Cerebellar cortex (tissue), 1 donor: ENCODE measurements around the gene TTC14.
A peak's percentile ranks its signal among the peaks of the same experiment; 100 is the strongest.
"Not testable (repeated sequence)": the region's sequence is repeated elsewhere in the genome, so short reads cannot be mapped to it uniquely, and the experiment has no call there.

Experiments
- DNase-seq: peaks from one replicate; pipeline ENCODE4 v3.0.0-alpha.2; 2015; ENCODE audit warnings: low spot score

The TTC14 gene

GRCh38 chr3:180601688-180602666 lies at the start of gene TTC14:
TTC14 (plus strand) TSS chr3:180602163; CDS start chr3:180602262, 99 bp downstream.
- DNase-seq, result peak; percentile 93

GRCh38 chr3:180563406-180563805 lies 38.6 kb upstream of the TTC14 start:
- DNase-seq, result no peak

- DNase-seq, result no peak
Measured at GRCh38 chr3:180564676-180565075, 37.3 kb upstream of the TTC14 start.

GRCh38 chr3:180570238-180570637 lies 31.7 kb upstream of the TTC14 start:
- DNase-seq, result no peak

- no peak for DNase-seq
Measured at GRCh38 chr3:180571831-180572598, 29.9 kb upstream of the TTC14 start.

GRCh38 chr3:180575571-180575970 lies 26.4 kb upstream of the TTC14 start:
- no peak for DNase-seq

- no peak for DNase-seq
Measured at GRCh38 chr3:180580934-180581333, 21.0 kb upstream of the TTC14 start.

- DNase-seq, result no peak
Measured at GRCh38 chr3:180590396-180590795, 11.6 kb upstream of the TTC14 start.

GRCh38 chr3:180593631-180594030 lies 8.3 kb upstream of the TTC14 start:
- DNase-seq, result not testable (repeated sequence)

- peak; percentile 30 for DNase-seq
Measured at GRCh38 chr3:180594631-180595558, 7.1 kb upstream of the TTC14 start.

- no peak for DNase-seq
Measured at GRCh38 chr3:180595559-180595935, 6.4 kb upstream of the TTC14 start.

- no peak for DNase-seq
Measured at GRCh38 chr3:180600473-180600872, 1.5 kb upstream of the TTC14 start.

GRCh38 chr3:180611006-180611405 lies 9.0 kb downstream of the TTC14 start:
- no peak for DNase-seq

- DNase-seq, result no peak
Measured at GRCh38 chr3:180612364-180612763, 10.4 kb downstream of the TTC14 start.

GRCh38 chr3:180615954-180616353 lies 14.0 kb downstream of the TTC14 start:
- DNase-seq, result peak; percentile 17

- DNase-seq, result no peak
Measured at GRCh38 chr3:180617049-180617448, 15.1 kb downstream of the TTC14 start.

GRCh38 chr3:180618563-180618962 lies 16.6 kb downstream of the TTC14 start:
- not testable (repeated sequence) for DNase-seq

- DNase-seq, result no peak
Measured at GRCh38 chr3:180619723-180620122, 17.8 kb downstream of the TTC14 start.

GRCh38 chr3:180624714-180625113 lies 22.8 kb downstream of the TTC14 start:
- DNase-seq, result no peak

GRCh38 chr3:180626844-180627243 lies 24.9 kb downstream of the TTC14 start:
- DNase-seq, result no peak

GRCh38 chr3:180630371-180630770 lies 28.4 kb downstream of the TTC14 start:
- no peak for DNase-seq

- DNase-seq, result no peak
Measured at GRCh38 chr3:180631317-180631716, 29.4 kb downstream of the TTC14 start.
